HEK293T (cell line): ENCODE data around the gene ARPC4.

Source experiments
- FOXM1 ChIP-seq: fragments of 450-650 bp; IDR thresholded peaks from 2 replicates; pipeline ENCODE4 v1.6.1; 2017; ENCODE audit warnings: mild to moderate bottlenecking, borderline replicate concordance
- TARDBP ChIP-seq: fragments of 450-650 bp; IDR thresholded peaks from 2 replicates; pipeline ENCODE4 v1.6.1; 2016

DNA sequence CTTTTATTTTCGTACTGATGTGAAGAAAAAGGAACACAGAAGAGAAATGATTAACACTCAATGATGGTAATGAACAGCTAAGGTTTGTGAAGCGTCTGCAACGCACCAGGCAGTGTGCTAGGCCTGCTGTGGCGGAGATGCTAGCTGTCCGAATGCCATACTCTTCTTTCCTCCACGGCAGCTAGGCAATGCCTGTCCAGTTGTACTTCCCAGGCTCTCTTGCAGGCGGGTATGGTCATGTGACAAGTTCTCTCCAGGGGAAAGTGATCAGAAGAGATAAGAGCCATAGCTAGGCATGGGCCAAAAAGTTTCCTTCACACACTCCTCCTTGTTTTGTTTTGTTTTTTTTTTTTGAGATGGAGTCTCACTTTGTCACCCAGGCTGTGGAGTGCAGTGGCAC lies 7.3 kb upstream of the ARPC4 start:
- no peak for TF ChIP-seq FOXM1
- TF ChIP-seq TARDBP = no peak
